ENCODE measurements around the gene ANXA3.
A peak's percentile ranks its signal among the peaks of the same experiment; 100 is the strongest.

The ANXA3 gene

DNA sequence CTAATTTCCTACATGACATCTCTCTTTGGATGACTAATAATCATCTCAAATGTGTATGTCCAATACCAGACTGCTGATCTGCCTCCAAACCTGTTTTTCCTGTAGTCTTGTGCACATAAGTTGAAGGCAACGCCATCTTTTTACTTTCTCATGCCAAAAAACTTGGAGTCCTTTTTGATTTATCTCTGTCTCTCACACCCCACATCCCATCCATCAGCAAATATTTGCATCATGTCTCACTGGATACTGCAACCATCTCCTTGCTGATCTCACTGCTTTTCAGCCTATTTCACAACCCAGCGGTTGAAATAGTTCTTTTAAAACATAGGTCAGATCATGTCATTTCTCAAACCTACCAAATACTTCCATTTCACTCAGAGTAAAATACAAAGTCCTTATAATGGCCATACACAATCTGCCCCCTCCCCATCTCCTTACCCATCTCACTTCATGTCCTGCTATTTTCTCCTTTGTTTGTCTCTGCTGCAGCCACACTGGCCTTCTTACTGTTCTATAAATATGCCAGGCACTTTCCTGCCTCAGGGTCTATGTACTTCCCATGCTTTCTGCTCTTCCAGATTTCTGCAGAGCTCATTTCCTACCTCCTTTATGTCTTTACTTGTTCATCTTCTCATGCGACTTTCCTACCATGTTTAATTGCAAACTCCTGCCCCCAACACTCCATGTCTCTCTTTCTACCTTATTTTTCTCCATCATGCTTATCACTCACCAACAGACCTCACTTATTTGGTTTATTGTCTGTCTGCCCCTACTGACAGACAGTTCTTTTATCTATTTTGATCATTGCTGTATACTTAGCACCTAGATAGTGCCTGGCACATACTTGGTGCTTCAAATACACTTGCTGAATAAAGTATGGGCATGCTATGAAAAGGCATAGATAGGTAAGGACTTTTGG, 98.8 kb downstream of the ANXA3 start:
- no peak for DNase-seq
- Histone ChIP-seq H3K36me3 (ENCODE audit: control insufficient read depth, insufficient read depth, low read length) (no peaks in the 10 kb centered on the region), H3K23ac (ENCODE audit: low read length) (no peak overlapping the region), H3K4me1 (ENCODE audit: control insufficient read depth, low read depth, low read length) (peaks cover 3% of the 10 kb centered on the region), H3K27ac (ENCODE audit: low read depth, low read length) (no peak overlapping the region), H3K4ac (ENCODE audit: low read depth, low read length) (no peak overlapping the region), H3K79me2 (ENCODE audit: control insufficient read depth, insufficient read depth, low read length) (no peaks in the 10 kb centered on the region), H3K9ac (ENCODE audit: low read length) (no peak overlapping the region), H3K79me1 (ENCODE audit: low read length) (no peaks in the 10 kb centered on the region), H4K5ac (ENCODE audit: low read length) (no peak overlapping the region), H4K8ac (ENCODE audit: low read depth, low read length) (no peak overlapping the region), H3K18ac (ENCODE audit: low read length) (no peak overlapping the region), H3K4me2 (ENCODE audit: low read length) (no peak overlapping the region), H3K27me3 (ENCODE audit: insufficient read depth, low read length, poor library complexity) (no peaks in the 10 kb centered on the region), H3K4me3 (ENCODE audit: low read length) (no peak overlapping the region), H2AK5ac (ENCODE audit: low read length) (no peak overlapping the region), H2BK5ac (ENCODE audit: low read length) (no peak overlapping the region), H2BK120ac (ENCODE audit: low read depth, low read length) (no peak overlapping the region), H3K56ac (ENCODE audit: low read length) (no peak overlapping the region), H2BK15ac (replicated peaks; ENCODE audit: low read depth) (no peak overlapping the region)
- no CpG with 5 or more reads among the region's 3 CpGs for WGBS (ENCODE audit: extremely low coverage, insufficient coverage, low lambda C conversion rate)

DNA sequence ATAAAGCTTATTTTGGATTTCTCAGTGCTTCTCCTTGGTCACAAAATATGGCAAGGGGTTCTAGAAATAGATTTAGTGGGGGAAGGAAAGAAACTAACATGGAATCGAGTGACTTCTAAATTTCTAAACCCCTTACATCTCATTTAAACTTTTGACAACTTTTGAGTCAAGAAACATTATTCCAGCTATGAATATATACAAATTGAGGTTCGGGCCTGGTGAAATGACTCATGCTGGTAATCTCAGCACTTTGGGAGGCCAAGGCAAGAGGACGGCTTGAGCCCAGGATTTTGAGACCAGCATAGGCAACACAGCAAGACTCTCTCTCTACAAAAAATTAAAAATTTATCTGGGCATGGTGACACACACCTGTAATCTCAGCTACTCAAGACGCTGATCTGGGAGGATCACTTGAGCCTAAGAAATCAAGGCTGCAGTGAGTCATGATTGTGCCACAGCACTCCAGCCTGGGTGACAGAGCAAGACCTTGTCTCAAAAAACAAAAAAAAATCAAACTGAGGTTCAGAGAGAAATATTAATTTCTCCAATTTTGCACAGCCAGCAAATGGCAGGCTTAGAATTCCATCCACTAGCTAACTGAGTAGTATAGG, 99.8 kb downstream of the ANXA3 start:
- H3K23ac ChIP-seq (ENCODE audit: low read length), result no peak overlapping the region
- peaks cover 3% of the 10 kb centered on the region for H3K4me1 ChIP-seq (ENCODE audit: control insufficient read depth, low read depth, low read length)
- H3K36me3 ChIP-seq (ENCODE audit: control insufficient read depth, insufficient read depth, low read length), result no peaks in the 10 kb centered on the region
- no peak overlapping the region for H3K18ac ChIP-seq (ENCODE audit: low read length)
- no peak for DNase-seq
- H3K79me2 ChIP-seq (ENCODE audit: control insufficient read depth, insufficient read depth, low read length), result no peaks in the 10 kb centered on the region
- no CpG with 5 or more reads among the region's 4 CpGs for WGBS (ENCODE audit: extremely low coverage, insufficient coverage, low lambda C conversion rate)
- H2BK120ac ChIP-seq (ENCODE audit: low read depth, low read length), result no peak overlapping the region
- no peak overlapping the region for H3K4ac ChIP-seq (ENCODE audit: low read depth, low read length)
- no peak overlapping the region for H3K9ac ChIP-seq (ENCODE audit: low read length)
- H4K5ac ChIP-seq (ENCODE audit: low read length), result no peak overlapping the region
- H4K8ac ChIP-seq (ENCODE audit: low read depth, low read length), result no peak overlapping the region
- H2AK5ac ChIP-seq (ENCODE audit: low read length), result no peak overlapping the region
- H2BK15ac ChIP-seq (replicated peaks; ENCODE audit: low read depth), result no peak overlapping the region
- H3K4me2 ChIP-seq (ENCODE audit: low read length), result no peak overlapping the region
- H3K27ac ChIP-seq (ENCODE audit: low read depth, low read length), result no peak overlapping the region
- no peak overlapping the region for H2BK5ac ChIP-seq (ENCODE audit: low read length)
- no peaks in the 10 kb centered on the region for H3K79me1 ChIP-seq (ENCODE audit: low read length)
- H3K27me3 ChIP-seq (ENCODE audit: insufficient read depth, low read length, poor library complexity), result no peaks in the 10 kb centered on the region
- no peak overlapping the region for H3K56ac ChIP-seq (ENCODE audit: low read length)
- no peak overlapping the region for H3K4me3 ChIP-seq (ENCODE audit: low read length)

GRCh38 chr4:78652282-78652876, 100.8 kb downstream of the ANXA3 start:
- Histone ChIP-seq H2AK5ac (ENCODE audit: low read length) (no peak overlapping the region), H3K79me2 (ENCODE audit: control insufficient read depth, insufficient read depth, low read length) (no peaks in the 10 kb centered on the region), H3K4me2 (ENCODE audit: low read length) (no peak overlapping the region), H3K23ac (ENCODE audit: low read length) (no peak overlapping the region), H2BK120ac (ENCODE audit: low read depth, low read length) (no peak overlapping the region), H3K9ac (ENCODE audit: low read length) (no peak overlapping the region), H3K27ac (ENCODE audit: low read depth, low read length) (no peak overlapping the region), H3K4ac (ENCODE audit: low read depth, low read length) (no peak overlapping the region), H4K8ac (ENCODE audit: low read depth, low read length) (no peak overlapping the region), H2BK5ac (ENCODE audit: low read length) (no peak overlapping the region), H3K36me3 (ENCODE audit: control insufficient read depth, insufficient read depth, low read length) (no peaks in the 10 kb centered on the region), H4K5ac (ENCODE audit: low read length) (no peak overlapping the region), H3K4me3 (ENCODE audit: low read length) (no peak overlapping the region), H3K27me3 (ENCODE audit: insufficient read depth, low read length, poor library complexity) (no peaks in the 10 kb centered on the region), H3K4me1 (ENCODE audit: control insufficient read depth, low read depth, low read length) (peaks cover 4% of the 10 kb centered on the region), H3K56ac (ENCODE audit: low read length) (no peak overlapping the region), H3K79me1 (ENCODE audit: low read length) (no peaks in the 10 kb centered on the region), H2BK15ac (replicated peaks; ENCODE audit: low read depth) (no peak overlapping the region), H3K18ac (ENCODE audit: low read length) (no peak overlapping the region)
- DNase-seq, result no peak
- WGBS (ENCODE audit: extremely low coverage, insufficient coverage, low lambda C conversion rate), result no CpG with 5 or more reads among the region's 1 CpG

GRCh38 chr4:78653655-78654054, 102.1 kb downstream of the ANXA3 start:
- Histone ChIP-seq H3K79me1 (ENCODE audit: low read length) (no peaks in the 10 kb centered on the region), H4K8ac (ENCODE audit: low read depth, low read length) (peak overlapping the region; percentile 81), H4K5ac (ENCODE audit: low read length) (no peak overlapping the region), H3K4ac (ENCODE audit: low read depth, low read length) (no peak overlapping the region), H3K36me3 (ENCODE audit: control insufficient read depth, insufficient read depth, low read length) (no peaks in the 10 kb centered on the region), H3K56ac (ENCODE audit: low read length) (no peak overlapping the region), H3K27ac (ENCODE audit: low read depth, low read length) (no peak overlapping the region), H3K9ac (ENCODE audit: low read length) (no peak overlapping the region), H3K4me1 (ENCODE audit: control insufficient read depth, low read depth, low read length) (peaks cover 4% of the 10 kb centered on the region), H2BK15ac (replicated peaks; ENCODE audit: low read depth) (no peak overlapping the region), H3K4me2 (ENCODE audit: low read length) (no peak overlapping the region), H3K27me3 (ENCODE audit: insufficient read depth, low read length, poor library complexity) (no peaks in the 10 kb centered on the region), H3K79me2 (ENCODE audit: control insufficient read depth, insufficient read depth, low read length) (no peaks in the 10 kb centered on the region), H2BK5ac (ENCODE audit: low read length) (no peak overlapping the region), H3K23ac (ENCODE audit: low read length) (no peak overlapping the region), H3K18ac (ENCODE audit: low read length) (no peak overlapping the region), H2BK120ac (ENCODE audit: low read depth, low read length) (no peak overlapping the region), H2AK5ac (ENCODE audit: low read length) (no peak overlapping the region), H3K4me3 (ENCODE audit: low read length) (no peak overlapping the region)
- WGBS (ENCODE audit: extremely low coverage, insufficient coverage, low lambda C conversion rate), result no CpG with 5 or more reads among the region's 2 CpGs
- DNase-seq, result peak; percentile 21

GRCh38 chr4:78654807-78655206, 103.2 kb downstream of the ANXA3 start:
- no peaks in the 10 kb centered on the region for H3K36me3 ChIP-seq (ENCODE audit: control insufficient read depth, insufficient read depth, low read length)
- no peak overlapping the region for H4K8ac ChIP-seq (ENCODE audit: low read depth, low read length)
- WGBS (ENCODE audit: extremely low coverage, insufficient coverage, low lambda C conversion rate), result no CpG with 5 or more reads among the region's 1 CpG
- no peak overlapping the region for H3K27ac ChIP-seq (ENCODE audit: low read depth, low read length)
- H2BK120ac ChIP-seq (ENCODE audit: low read depth, low read length), result peak overlapping the region; percentile 28
- no peaks in the 10 kb centered on the region for H3K27me3 ChIP-seq (ENCODE audit: insufficient read depth, low read length, poor library complexity)
- H2BK15ac ChIP-seq (replicated peaks; ENCODE audit: low read depth), result no peak overlapping the region
- H3K4ac ChIP-seq (ENCODE audit: low read depth, low read length), result no peak overlapping the region
- no peak overlapping the region for H3K9ac ChIP-seq (ENCODE audit: low read length)
- no peak for DNase-seq
- no peak overlapping the region for H3K18ac ChIP-seq (ENCODE audit: low read length)
- no peak overlapping the region for H3K23ac ChIP-seq (ENCODE audit: low read length)
- no peaks in the 10 kb centered on the region for H3K79me2 ChIP-seq (ENCODE audit: control insufficient read depth, insufficient read depth, low read length)
- H3K4me2 ChIP-seq (ENCODE audit: low read length), result no peak overlapping the region
- H2AK5ac ChIP-seq (ENCODE audit: low read length), result no peak overlapping the region
- H3K4me1 ChIP-seq (ENCODE audit: control insufficient read depth, low read depth, low read length), result peaks cover 2% of the 10 kb centered on the region
- no peak overlapping the region for H3K56ac ChIP-seq (ENCODE audit: low read length)
- H4K5ac ChIP-seq (ENCODE audit: low read length), result no peak overlapping the region
- H3K79me1 ChIP-seq (ENCODE audit: low read length), result no peaks in the 10 kb centered on the region
- H3K4me3 ChIP-seq (ENCODE audit: low read length), result no peak overlapping the region
- no peak overlapping the region for H2BK5ac ChIP-seq (ENCODE audit: low read length)
